Activated B cell treated with CpG ODN at 0.5 μM for 24 hours (primary cell): ENCODE data around the gene OR51B4. TPM values are rescaled to one million over a fixed set of nuclear protein-coding genes. Genes with fewer than 3 reads are reported as not detected.

Experiments
- ATAC-seq: fragments of 200-7000 bp; cut with Tn5 transposase; one replicate; pipeline ENCODE4 v1.10.0; 2021; ENCODE audit warnings: low read depth, mild to moderate bottlenecking, moderate library complexity
- CTCF ChIA-PET: fragments of 350-600 bp; sonication (Branson Sonifier 250); formaldehyde crosslinking; loops from one replicate; lab custom pipeline; 2021; ENCODE audit warnings: antibody characterized with exemption; lab: Charles Lee
- POLR2A ChIA-PET: fragments of 350-600 bp; sonication (Branson Sonifier 250); formaldehyde crosslinking; loops from one replicate; lab custom pipeline; 2021; ENCODE audit warnings: antibody characterized with exemption; lab: Charles Lee
- DNase-seq: peaks from one replicate; pipeline ENCODE4 v3.0.0; 2022
- H3K27ac Mint-ChIP-seq: one replicate; pipeline ENCODE4 v1.8.0; 2020; ENCODE audit warnings: mixed read lengths
- H3K27me3 Mint-ChIP-seq: one replicate; pipeline ENCODE4 v1.8.0; 2021; ENCODE audit warnings: mixed read lengths
- H3K36me3 Mint-ChIP-seq: one replicate; pipeline ENCODE4 v1.8.0; 2021; ENCODE audit warnings: low read depth, mixed read lengths
- H3K4me1 Mint-ChIP-seq: one replicate; pipeline ENCODE4 v1.8.0; 2021; ENCODE audit warnings: mixed read lengths
- H3K4me3 Mint-ChIP-seq: one replicate; pipeline ENCODE4 v1.8.0; 2020; ENCODE audit warnings: mild to moderate bottlenecking, mixed read lengths
- H3K9me3 Mint-ChIP-seq: one replicate; pipeline ENCODE4 v1.8.0; 2020; ENCODE audit warnings: mixed read lengths
- CTCF ChIP-seq: fragments of 200-600 bp; IDR thresholded peaks from one replicate; pipeline ENCODE4 v1.8.0; 2022; ENCODE audit warnings: antibody characterized with exemption, mild to moderate bottlenecking
- intact Hi-C: fragments of 100-400 bp; cut with micrococcal nuclease; formaldehyde crosslinking; loops from one replicate; pipeline ENCODE4 v1.15.1; 2024
- total RNA-seq: library from RNA; stranded (reverse); gene quantifications from 2 replicates; pipeline ENCODE4 v1.2.3, GENCODE V29; 2022

OR51B4 gene
- total RNA-seq, 1 donor from 2014 or later: not detected

GRCh38 chr11:5279471-5280090 lies 22.2 kb downstream of the OR51B4 start:
- Mint-ChIP-seq H3K9me3 (no peaks in the 10 kb centered on the region), H3K27ac (no peak overlapping the region), H3K4me3 (no peak overlapping the region), H3K27me3 (no peaks in the 10 kb centered on the region), H3K36me3 (no peaks in the 10 kb centered on the region), H3K4me1 (no peaks in the 10 kb centered on the region)
- ChIA-PET POLR2A (no interaction called here), CTCF (no interaction called here)
- intact Hi-C loops: no loop called here
- no peak for DNase-seq
- no peak for TF ChIP-seq CTCF
- no peak for ATAC-seq

- no peaks in the 10 kb centered on the region for H3K9me3 Mint-ChIP-seq
- intact Hi-C loops: no loop called here
- no peak overlapping the region for H3K4me3 Mint-ChIP-seq
- ChIA-PET CTCF (no interaction called here), POLR2A (no interaction called here)
- H3K27ac Mint-ChIP-seq: no peak overlapping the region
- H3K36me3 Mint-ChIP-seq: no peaks in the 10 kb centered on the region
- ATAC-seq (no peak), DNase-seq (no peak)
- no peaks in the 10 kb centered on the region for H3K4me1 Mint-ChIP-seq
- H3K27me3 Mint-ChIP-seq: no peaks in the 10 kb centered on the region
- TF ChIP-seq CTCF: no peak
Measured at GRCh38 chr11:5277807-5278382, 23.9 kb downstream of the OR51B4 start.

- no peak overlapping the region for H3K27ac Mint-ChIP-seq
- H3K36me3 Mint-ChIP-seq: no peaks in the 10 kb centered on the region
- DNase-seq (no peak), ATAC-seq (no peak)
- H3K27me3 Mint-ChIP-seq: no peaks in the 10 kb centered on the region
- H3K9me3 Mint-ChIP-seq: no peaks in the 10 kb centered on the region
- ChIA-PET POLR2A (no interaction called here), CTCF (no interaction called here)
- no peaks in the 10 kb centered on the region for H3K4me1 Mint-ChIP-seq
- intact Hi-C loops: no loop called here
- TF ChIP-seq CTCF: no peak
- H3K4me3 Mint-ChIP-seq: no peak overlapping the region
Measured at GRCh38 chr11:5276697-5277096, 25.0 kb downstream of the OR51B4 start.

DNA sequence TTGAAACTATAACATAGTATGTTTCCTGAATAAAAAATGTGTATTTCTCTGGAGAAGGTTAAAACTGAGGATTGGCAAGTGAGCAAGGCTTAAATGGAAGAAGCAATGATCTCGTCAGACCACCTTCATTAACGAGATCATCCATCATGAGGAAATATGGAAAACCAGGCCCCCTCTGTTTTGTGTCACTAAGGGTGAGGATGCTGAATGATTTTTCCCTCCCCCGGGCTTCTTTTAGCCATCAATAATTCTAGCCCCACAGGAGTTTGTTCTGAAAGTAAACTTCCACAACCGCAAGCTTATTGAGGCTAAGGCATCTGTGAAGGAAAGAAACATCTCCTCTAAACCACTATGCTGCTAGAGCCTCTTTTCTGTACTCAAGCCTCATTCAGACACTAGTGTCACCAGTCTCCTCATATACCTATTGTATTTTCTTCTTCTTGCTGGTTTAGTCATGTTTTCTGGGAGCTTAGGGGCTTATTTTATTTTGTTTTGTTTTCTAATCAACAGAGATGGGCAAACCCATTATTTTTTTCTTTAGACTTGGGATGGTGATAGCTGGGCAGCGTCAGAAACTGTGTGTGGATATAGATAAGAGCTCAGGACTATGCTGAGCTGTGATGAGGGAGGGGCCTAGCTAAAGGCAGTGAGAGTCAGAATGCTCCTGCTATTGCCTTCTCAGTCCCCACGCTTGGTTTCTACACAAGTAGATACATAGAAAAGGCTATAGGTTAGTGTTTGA lies 26.2 kb downstream of the OR51B4 start:
- ATAC-seq (no peak), DNase-seq (no peak)
- TF ChIP-seq CTCF: no peak
- Mint-ChIP-seq H3K9me3 (no peaks in the 10 kb centered on the region), H3K36me3 (no peaks in the 10 kb centered on the region), H3K27ac (no peak overlapping the region), H3K27me3 (no peaks in the 10 kb centered on the region), H3K4me3 (no peak overlapping the region), H3K4me1 (no peaks in the 10 kb centered on the region)
- intact Hi-C loops: no loop called here
- ChIA-PET POLR2A (no interaction called here), CTCF (no interaction called here)

DNA sequence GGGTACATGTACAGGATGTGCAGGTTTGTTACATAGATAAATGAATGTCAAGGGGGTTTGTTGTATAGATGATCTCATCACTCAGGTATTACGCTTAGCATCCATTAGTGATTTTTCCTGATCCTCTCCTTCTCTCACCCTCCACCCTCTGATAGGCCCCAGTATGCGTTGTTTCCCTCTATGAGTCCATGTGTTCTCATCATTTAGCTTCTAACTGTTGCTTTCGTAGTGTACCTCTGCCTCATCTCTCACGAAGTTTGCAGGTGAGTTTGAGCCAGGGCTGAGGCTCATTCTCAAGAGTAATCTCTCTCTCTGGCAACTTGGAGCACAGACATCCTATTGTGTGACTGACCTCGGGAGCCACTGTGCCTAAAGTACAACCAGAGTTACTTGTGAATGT lies 27.4 kb downstream of the OR51B4 start:
- no peaks in the 10 kb centered on the region for H3K4me1 Mint-ChIP-seq
- no peak for ATAC-seq
- intact Hi-C loops: no loop called here
- H3K4me3 Mint-ChIP-seq: no peak overlapping the region
- no peaks in the 10 kb centered on the region for H3K36me3 Mint-ChIP-seq
- H3K9me3 Mint-ChIP-seq: no peaks in the 10 kb centered on the region
- ChIA-PET CTCF (no interaction called here), POLR2A (no interaction called here)
- no peak for TF ChIP-seq CTCF
- DNase-seq: no peak
- no peak overlapping the region for H3K27ac Mint-ChIP-seq
- H3K27me3 Mint-ChIP-seq: no peaks in the 10 kb centered on the region
